ENCODE data around the gene ITPR3.
A peak's percentile ranks its signal among the peaks of the same experiment; 100 is the strongest.

Gene ITPR3

DNA sequence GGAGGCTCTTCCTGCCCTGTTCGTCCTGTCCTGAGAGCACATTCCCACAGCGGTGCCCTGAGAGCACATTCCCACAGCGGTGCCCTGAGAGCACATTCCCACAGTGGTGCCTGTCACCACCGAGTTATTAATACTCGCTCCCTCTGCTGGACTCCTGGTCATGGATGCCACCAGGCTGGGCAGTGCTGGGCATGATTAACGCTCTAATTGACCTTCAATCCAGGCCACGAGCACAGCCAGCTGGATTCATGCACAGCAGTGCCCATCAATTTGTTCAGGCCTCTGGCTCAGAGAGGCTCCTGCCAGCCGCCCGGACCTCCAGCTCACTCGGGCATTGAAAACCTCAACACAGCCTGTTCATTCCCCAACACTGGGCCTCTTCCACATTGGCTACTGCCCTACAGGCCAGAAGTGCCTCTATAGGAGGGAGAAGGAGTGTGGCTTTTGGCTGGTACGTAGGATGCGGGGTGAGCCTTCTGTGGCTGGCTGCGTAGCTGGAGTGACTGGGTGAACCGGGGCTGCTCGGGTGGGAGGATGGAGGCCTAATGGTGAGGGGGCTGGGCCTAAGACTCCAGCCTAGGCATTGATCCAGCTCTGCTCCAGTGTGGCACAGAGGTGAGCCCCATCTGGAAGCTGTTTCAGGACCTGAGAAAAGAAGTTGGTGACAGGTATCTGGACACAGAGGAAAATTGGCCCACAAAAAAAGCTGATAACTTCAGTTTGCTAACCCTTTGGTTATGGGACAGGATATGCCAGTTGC is 116.3 kb downstream of the ITPR3 start:
- no peak for DNase-seq (ENCODE audit: low read depth)

DNA sequence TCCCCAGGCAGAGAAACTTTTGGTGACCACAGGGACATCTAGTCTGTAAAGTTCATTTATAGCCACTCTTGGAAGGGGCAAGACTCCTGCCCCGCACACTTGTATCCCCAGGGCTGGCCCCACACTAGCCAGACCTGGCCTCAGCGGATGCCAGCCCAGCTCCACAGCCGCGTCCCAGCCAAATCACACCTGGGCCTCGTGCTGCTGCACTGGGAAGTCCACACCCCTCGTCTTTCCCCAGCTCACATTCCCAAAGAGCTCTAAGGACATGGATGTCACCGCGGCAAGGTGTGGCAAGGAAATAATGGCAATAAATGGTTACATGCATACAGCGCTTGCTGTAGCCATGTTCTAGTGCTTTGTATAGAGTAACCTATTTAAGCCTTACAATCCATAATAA is 117.0 kb downstream of the ITPR3 start:
- no peak for DNase-seq (ENCODE audit: low read depth)

DNA sequence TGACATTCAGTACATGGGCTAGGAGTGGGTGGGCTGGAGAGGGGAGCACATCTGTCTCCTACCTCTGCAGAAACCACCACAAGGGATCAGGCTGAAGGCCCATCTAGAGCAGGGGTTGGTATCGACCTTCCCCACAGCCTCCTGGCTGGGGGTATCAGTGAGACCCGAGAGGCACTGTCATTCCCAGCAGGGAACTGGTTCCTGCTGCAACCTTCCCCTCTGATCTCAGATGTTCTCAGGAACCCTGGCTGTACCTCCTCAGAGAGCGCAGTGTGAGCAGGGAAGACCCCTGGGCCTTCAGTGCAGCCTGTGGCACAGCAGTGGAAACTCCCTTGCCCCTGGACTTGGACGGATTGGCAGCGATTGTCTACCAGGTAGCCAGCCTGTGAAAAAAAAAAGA is 117.8 kb downstream of the ITPR3 start:
- DNase-seq (ENCODE audit: low read depth): no peak

DNA sequence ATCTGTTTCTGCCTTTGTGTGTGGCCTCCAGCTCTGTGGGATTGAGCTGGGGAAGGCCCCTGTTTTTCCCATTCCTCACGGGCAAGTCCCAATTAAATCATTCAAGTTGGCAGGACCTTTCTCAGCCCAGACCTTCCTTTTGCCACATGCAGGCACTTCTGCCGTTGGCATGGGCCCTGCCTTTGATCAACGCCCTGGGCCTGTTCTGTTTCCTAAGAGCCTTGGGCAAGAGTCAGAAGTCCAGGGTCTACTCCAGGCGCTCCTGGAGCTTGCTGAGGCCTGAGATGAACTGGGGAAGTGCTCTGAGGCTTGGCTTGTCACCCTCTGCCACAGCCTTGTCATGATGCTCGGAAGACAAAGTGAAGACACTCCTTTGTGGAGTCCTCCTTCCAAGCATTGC is 118.4 kb downstream of the ITPR3 start:
- no peak for DNase-seq (ENCODE audit: low read depth)

DNA sequence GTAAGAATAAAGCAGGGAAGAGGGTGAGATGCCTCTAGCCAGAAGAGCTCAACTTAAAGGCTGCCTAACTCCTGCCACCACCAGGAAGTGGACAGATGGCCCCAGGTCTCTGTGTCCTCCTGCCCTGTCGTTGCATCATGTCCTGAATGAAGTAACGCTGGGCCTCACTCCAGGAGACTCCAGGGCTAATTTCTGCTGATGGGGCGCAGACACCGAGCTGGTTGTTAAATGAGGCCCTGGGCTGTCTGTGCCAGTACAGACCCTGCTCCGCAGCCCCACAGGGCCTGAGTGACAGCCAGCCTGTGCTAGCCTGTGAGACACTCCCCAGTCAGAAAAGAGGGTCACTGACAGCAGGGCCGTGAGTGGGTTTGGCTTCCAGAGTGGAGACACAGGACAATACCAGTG is 119.1 kb downstream of the ITPR3 start:
- DNase-seq (ENCODE audit: low read depth): no peak

DNA sequence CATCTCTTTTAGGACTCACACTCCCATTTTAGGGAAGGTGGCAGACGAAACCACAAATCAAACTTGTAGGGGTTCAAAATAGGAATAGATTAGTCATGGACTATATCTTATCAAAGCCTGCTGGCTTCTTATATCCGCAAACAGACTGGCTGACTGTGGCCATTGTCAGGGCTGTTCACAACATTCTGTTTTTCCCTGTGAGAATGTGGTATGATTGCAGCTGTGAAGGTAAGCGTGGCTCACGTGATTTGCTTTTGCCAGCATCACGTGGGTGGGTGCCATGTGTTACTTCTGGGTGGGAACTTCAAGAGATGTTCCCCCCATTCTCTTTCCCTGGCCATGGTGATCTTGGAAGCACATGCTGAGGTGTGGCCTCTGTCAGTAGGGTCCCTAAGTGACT is 119.7 kb downstream of the ITPR3 start:
- no peak for DNase-seq (ENCODE audit: low read depth)

DNA sequence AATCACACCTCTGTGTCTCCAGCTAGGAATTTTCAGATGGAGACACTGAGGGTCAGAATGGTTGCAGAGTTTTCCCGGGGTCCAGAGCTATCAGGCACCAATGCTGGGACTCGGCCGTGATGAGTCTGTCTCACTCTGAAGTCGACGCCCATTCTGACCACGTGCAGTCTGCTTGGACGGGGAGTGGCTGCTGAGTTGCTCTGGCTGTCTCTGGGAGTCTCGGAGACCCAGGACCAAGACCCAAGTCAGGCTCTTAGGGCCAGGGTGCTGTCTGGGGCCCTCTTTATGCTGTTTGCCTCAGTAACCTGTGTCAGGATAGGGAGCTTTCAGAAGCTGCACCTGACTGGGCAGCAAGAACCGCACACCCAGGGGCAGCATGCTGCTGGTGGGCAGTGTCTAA is 121.0 kb downstream of the ITPR3 start:
- no peak for DNase-seq (ENCODE audit: low read depth)

DNA sequence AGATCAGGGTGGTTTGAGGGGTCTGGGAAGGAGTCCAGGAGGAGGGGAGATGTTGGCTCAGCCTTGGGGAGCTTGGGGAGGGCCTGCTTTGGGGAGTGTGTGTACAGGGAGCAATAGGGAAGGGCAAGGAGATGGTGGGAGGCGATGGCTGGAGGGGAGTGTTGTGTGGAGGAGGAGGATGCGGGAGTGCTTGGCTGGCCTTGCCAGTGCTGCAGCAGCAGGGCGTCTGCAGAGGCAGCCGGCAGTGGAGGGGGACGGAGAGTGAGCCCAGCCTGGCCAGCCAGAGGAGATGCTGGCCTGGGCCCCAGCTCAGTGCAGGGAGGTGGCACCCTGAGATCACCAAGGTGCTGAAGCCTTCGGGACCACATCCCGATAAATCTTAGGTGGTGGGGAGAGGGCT is 121.7 kb downstream of the ITPR3 start:
- no peak for DNase-seq (ENCODE audit: low read depth)

DNA sequence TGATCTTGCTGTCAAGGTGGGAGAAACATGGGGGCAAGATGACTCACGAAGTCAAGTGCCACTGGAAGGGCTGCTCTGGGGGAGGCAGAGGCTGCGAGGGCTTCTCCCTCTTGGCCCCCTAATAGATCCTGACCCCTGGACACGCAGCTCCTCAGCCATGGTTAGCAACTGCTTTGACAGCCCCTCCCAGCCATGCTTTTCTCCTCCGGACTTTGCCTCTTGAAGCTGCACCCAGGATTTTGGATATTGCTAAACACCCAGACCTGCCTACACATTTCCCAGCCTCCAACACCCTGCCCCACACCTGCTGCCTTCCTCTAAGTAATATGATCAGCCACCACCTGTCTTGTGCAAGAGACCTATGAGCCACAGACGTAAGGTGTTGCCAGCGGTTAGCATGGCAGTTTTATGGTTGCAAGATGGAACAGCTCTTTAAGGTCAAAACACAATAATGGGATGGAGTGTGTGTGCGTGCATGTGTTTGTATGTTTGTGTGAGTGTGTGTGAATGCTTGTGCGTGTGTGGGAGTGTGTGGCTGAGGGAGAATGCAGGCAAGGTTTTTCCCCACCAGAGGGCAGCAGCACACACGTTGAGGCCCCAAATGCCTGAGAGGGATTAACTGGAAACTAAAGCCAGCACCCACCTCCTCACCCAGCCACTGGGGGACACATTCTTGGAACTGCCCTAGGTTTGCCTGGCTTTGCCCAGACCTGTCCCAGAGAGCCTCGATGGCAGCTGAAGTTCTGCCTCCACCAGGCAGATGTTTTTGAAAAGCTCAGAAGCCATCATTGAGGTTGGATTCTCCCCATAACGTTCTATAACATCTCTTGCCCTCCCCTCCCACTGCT is 123.1 kb downstream of the ITPR3 start:
- DNase-seq (ENCODE audit: low read depth): peak; percentile 57

DNA sequence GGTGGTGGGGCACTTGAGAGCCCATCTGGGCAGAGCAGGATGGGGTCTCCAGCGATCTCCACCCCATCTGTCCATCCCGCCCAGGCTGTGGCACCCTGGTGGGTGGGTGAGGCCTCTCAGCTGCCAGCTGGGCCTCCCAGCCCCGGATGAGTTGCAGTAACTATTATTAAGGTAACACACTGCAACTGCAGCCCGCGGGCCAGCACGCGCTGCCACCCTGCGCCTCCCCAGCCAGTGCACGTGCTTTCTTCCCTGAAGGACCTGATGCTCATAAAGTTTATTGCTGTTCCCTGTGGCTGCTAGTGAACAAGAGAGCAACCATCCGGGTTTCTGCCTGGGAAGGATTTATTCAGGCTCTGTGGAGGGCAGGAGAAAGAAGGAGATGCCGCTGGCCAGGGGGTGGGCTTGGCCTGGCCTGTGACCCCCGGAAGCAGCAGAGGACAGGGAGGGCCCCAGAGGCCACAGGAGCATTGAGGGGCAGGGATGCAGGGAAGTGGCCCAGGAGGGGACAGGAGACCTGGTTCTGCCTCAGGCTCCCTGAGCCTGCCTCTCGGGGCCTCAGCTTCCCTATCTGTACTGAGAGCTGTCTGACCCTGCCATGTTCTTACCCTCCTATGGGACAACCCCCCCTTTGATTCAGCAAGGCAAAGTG is 123.9 kb downstream of the ITPR3 start:
- DNase-seq (ENCODE audit: low read depth): no peak

DNA sequence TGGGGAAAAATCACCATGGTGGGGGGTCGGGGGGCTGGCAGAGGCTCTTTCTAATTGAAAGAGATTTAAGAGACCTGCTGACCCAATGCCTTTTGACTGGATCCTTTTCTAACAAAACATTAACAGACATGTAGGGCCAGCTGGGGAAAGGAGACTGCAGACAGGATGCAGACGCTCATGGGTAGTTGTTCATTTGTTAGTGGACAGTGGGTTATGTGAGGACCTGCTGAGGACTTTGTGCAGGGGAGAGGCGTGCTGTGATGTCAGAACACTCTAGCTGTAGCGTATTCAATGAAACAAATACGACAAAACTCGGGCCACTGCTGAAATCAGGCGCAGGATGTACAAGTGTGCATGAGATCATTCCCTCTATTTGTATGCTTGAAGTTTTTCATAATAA is 124.4 kb downstream of the ITPR3 start:
- no peak for DNase-seq (ENCODE audit: low read depth)
